Measurements from ENCODE around the gene FOLR2. TPM values are rescaled to one million over a fixed set of nuclear protein-coding genes. Genes with fewer than 3 reads are reported as not detected.

Gene FOLR2
- total and polyA plus RNA-seq, 2 experiments from 2014 or later = not detected

- TF ChIP-seq CTCF (IDR thresholded peaks at IDR 0.05; ENCODE audit: low read depth, low read length) = no peak
- Histone ChIP-seq H3K9me3 (ENCODE audit: low read depth) (no peaks in the 10 kb centered on the region), H3K4me3 (no peak overlapping the region), H3K4me1 (ENCODE audit: low read depth) (no peaks in the 10 kb centered on the region), H3K27me3 (no peaks in the 10 kb centered on the region), H3K27ac (no peak overlapping the region), H3K36me3 (peaks cover 81% of the 10 kb centered on the region)
- no peak for DNase-seq (ENCODE audit: low read depth in 1 of 2, low spot score in 1 of 2)
These were observed 17.3 kb downstream of the FOLR2 start for GRCh38 chr11:72233773-72234513.

GRCh38 chr11:72234514-72234830, 17.9 kb downstream of the FOLR2 start:
- peaks cover 76% of the 10 kb centered on the region for H3K36me3 ChIP-seq

DNA sequence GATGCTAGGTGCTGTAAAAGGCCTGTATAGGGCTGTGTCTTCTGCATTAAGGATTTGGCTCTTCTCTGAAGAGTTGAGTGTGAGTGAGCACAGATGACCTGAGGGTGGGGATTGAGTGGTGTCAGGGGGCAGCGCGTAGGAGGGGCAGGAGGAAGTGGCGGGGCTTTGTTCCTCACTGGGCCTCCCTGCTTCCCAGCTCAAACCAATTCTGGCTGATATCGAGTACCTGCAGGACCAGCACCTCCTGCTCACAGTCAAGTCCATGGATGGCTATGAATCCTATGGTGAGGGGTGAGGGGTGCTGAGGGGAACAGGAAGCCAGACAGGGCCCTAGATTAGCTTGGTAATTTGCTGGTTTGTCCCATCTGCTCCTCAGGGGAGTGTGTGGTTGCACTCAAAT, 18.3 kb downstream of the FOLR2 start:
- no peak for DNase-seq (ENCODE audit: low read depth in 1 of 2, low spot score in 1 of 2)
- H3K27ac ChIP-seq = no peak overlapping the region
- H3K36me3 ChIP-seq = peaks cover 71% of the 10 kb centered on the region

More at GRCh38 chr11:72234514-72234830, 17.9 kb downstream of the FOLR2 start:
- H3K27me3 ChIP-seq = peaks cover 4% of the 10 kb centered on the region
- no peak for TF ChIP-seq CTCF (IDR thresholded peaks at IDR 0.05; ENCODE audit: low read depth, low read length)
- H3K27ac ChIP-seq = no peak overlapping the region
- no peak for DNase-seq (ENCODE audit: low read depth in 1 of 2, low spot score in 1 of 2)
- H3K4me3 ChIP-seq = no peak overlapping the region
- no peaks in the 10 kb centered on the region for H3K9me3 ChIP-seq (ENCODE audit: low read depth)
- H3K4me1 ChIP-seq (ENCODE audit: low read depth) = peaks cover 2% of the 10 kb centered on the region

DNA sequence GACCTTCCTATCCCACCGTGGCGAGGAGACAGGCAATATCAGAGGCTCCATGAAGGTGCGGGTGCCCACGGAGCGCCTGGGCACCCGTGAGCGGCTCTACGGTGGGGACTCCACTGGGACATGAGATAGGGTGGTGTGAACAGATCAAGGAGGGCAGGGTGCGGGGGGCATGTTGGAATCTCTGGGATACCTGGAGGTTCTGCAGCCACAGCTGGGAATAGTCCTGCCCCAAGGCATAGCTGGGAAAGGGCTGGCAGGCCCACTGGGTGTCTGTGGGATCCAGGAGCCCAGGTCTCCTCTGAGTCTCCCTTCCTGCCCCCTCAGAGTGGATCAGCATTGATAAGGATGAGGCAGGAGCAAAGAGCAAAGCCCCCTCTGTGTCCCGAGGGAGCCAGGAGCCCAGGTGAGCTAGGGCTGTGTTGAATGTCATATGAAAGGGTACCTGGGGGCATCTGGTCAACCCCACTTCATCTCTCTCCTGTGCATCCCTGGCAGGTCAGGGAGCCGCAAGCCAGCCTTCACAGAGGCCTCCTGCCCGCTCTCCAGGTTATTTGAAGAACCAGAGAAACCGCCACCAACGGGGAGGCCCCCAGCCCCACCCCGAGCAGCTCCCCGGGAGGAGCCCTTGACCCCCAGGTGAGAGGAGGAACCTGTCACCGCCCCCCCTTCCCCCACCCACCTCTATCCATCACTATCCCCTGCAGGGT, 18.9 kb downstream of the FOLR2 start:
- no peak overlapping the region for H3K27ac ChIP-seq
- no peaks in the 10 kb centered on the region for H3K9me3 ChIP-seq (ENCODE audit: low read depth)
- peaks cover 66% of the 10 kb centered on the region for H3K36me3 ChIP-seq
- no peak for DNase-seq (ENCODE audit: low read depth in 1 of 2, low spot score in 1 of 2)
- no peak for TF ChIP-seq CTCF (IDR thresholded peaks at IDR 0.05; ENCODE audit: low read depth, low read length)
- H3K4me3 ChIP-seq = no peak overlapping the region
- peaks cover 14% of the 10 kb centered on the region for H3K27me3 ChIP-seq
- peaks cover 7% of the 10 kb centered on the region for H3K4me1 ChIP-seq (ENCODE audit: low read depth)

More for the DNA sequence above, 18.3 kb downstream of the FOLR2 start:
- H3K4me1 ChIP-seq (ENCODE audit: low read depth) = peaks cover 3% of the 10 kb centered on the region
- no peaks in the 10 kb centered on the region for H3K9me3 ChIP-seq (ENCODE audit: low read depth)
- peaks cover 8% of the 10 kb centered on the region for H3K27me3 ChIP-seq
- no peak overlapping the region for H3K4me3 ChIP-seq
- TF ChIP-seq CTCF (IDR thresholded peaks at IDR 0.05; ENCODE audit: low read depth, low read length) = no peak

GRCh38 chr11:72236083-72236697, 19.6 kb downstream of the FOLR2 start:
- Histone ChIP-seq H3K27me3 (peaks cover 21% of the 10 kb centered on the region), H3K27ac (no peak overlapping the region), H3K4me3 (no peak overlapping the region), H3K36me3 (peaks cover 65% of the 10 kb centered on the region), H3K4me1 (ENCODE audit: low read depth) (peaks cover 7% of the 10 kb centered on the region), H3K9me3 (ENCODE audit: low read depth) (no peaks in the 10 kb centered on the region)
- DNase-seq (ENCODE audit: low read depth in 1 of 2, low spot score in 1 of 2) = no peak
- no peak for TF ChIP-seq CTCF (IDR thresholded peaks at IDR 0.05; ENCODE audit: low read depth, low read length)

Measured in cardiac muscle cell (in vitro differentiated cells and primary cell).